ENCODE results near the gene FRS3.

Gene FRS3

DNA sequence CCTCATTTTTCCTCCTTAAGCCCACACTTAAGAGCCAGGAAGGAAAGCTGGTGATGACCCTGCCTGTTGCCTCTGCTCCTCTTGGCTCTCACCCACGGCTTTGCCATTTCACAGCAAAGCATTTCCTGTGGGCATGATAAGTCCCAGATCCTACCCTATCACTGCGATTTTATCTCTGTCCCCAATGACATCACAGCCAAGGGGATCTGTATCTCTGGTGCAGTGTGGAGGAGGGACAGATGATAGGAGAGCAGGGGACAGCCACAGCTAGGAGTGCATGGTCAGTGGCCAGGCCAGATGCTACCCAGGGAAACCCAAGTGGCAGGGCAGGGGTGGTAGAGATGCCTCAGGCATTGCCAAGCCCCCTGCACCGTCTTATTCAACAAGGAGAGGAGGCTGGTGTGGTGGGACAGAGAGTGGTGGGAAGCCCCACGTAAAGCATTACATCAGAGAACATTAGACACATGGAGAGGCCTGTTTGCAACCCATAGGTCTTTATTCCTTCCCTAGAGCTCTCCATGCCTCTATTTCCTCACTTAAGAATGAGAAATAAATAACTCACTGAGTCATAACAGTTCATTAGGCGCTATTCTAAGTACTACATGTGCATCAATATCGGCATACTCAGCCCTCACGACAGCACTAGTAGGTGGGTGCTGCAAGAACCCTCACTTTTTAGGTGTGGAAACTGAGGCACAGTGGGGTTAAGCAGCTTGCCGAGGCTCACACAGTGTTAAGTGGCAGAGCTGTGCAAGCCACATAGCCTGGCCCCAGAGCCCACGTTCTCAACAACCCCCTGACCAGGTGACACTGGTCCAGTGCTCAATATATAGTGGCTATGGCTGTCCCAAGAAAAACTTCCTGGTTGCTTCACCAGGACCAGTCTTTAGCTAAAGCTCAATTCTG lies 48.9 kb downstream of the FRS3 start:
- Histone ChIP-seq H3K9me3 (ENCODE audit: low read length) (no peaks in the 10 kb centered on the region), H3K36me3 (ENCODE audit: insufficient read depth, low read length) (no peaks in the 10 kb centered on the region), H3K27me3 (ENCODE audit: insufficient read depth, low read length) (peaks cover 51% of the 10 kb centered on the region), H3K4me3 (ENCODE audit: low read length) (no peak overlapping the region), H3K4me1 (ENCODE audit: insufficient read depth, low read length) (peaks cover 5% of the 10 kb centered on the region), H2AFZ (ENCODE audit: low read depth, low read length) (no peak overlapping the region)

GRCh38 chr6:41729624-41730023 lies 50.1 kb downstream of the FRS3 start:
- H3K4me3 ChIP-seq (ENCODE audit: low read length), result no peak overlapping the region
- H2AFZ ChIP-seq (ENCODE audit: low read depth, low read length), result no peak overlapping the region
- H3K4me1 ChIP-seq (ENCODE audit: insufficient read depth, low read length), result peaks cover 3% of the 10 kb centered on the region
- peaks cover 51% of the 10 kb centered on the region for H3K27me3 ChIP-seq (ENCODE audit: insufficient read depth, low read length)
- no peaks in the 10 kb centered on the region for H3K9me3 ChIP-seq (ENCODE audit: low read length)
- no peaks in the 10 kb centered on the region for H3K36me3 ChIP-seq (ENCODE audit: insufficient read depth, low read length)

- H3K9me3 ChIP-seq (ENCODE audit: low read length), result no peaks in the 10 kb centered on the region
- H3K36me3 ChIP-seq (ENCODE audit: insufficient read depth, low read length), result no peaks in the 10 kb centered on the region
- H3K4me3 ChIP-seq (ENCODE audit: low read length), result no peak overlapping the region
- H2AFZ ChIP-seq (ENCODE audit: low read depth, low read length), result no peak overlapping the region
- peaks cover 50% of the 10 kb centered on the region for H3K27me3 ChIP-seq (ENCODE audit: insufficient read depth, low read length)
- H3K4me1 ChIP-seq (ENCODE audit: insufficient read depth, low read length), result peaks cover 3% of the 10 kb centered on the region
Observed at GRCh38 chr6:41728954-41729353, 50.7 kb downstream of the FRS3 start.

DNA sequence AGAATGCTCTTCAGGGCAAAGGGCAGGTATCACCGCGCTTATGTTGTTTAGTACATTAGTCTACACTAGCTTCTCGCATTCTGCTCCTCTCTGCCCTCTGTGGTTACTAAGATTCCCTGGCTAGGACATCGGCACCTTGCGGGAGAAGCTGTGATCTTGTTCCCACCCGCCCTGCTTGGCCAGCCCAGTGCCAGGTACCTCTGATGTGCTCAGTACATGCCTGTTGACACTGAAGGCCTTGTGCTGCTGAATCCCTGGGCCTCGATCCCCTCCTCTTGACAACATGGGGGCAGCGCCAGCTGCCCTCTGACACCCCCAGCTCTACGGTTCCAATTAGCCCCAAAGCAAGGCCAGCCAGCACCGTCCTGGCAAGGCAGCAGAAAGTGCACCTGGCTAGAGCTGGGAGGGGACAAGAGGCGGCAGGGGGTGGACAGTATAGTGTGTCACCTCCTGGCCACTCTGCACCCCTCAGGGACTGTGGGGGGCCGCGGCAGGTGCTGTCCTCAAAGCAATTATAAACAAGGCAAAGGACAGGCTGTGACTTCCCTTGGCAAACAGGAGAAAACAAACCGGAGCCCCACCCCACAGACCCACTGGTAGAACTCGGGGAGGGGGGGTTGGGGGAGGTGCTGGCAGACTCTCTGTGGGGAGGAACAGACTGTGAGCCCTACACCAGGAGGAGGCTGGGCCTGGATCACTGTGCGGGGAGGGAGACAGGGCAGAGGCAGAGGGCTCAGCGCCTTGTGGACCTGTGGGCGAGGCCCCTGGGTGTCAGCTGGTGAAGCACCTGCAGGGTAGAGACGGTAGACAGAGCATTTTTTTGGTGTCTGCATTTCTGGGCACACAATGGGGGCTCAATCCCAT lies 51.4 kb downstream of the FRS3 start:
- H2AFZ ChIP-seq (ENCODE audit: low read depth, low read length), result no peak overlapping the region
- H3K9me3 ChIP-seq (ENCODE audit: low read length), result no peaks in the 10 kb centered on the region
- no peaks in the 10 kb centered on the region for H3K4me1 ChIP-seq (ENCODE audit: insufficient read depth, low read length)
- peaks cover 44% of the 10 kb centered on the region for H3K27me3 ChIP-seq (ENCODE audit: insufficient read depth, low read length)
- H3K36me3 ChIP-seq (ENCODE audit: insufficient read depth, low read length), result no peaks in the 10 kb centered on the region
- H3K4me3 ChIP-seq (ENCODE audit: low read length), result no peak overlapping the region

GRCh38 chr6:41727705-41728072 lies 52.0 kb downstream of the FRS3 start:
- no peak overlapping the region for H3K4me3 ChIP-seq (ENCODE audit: low read length)
- H2AFZ ChIP-seq (ENCODE audit: low read depth, low read length), result no peak overlapping the region
- no peaks in the 10 kb centered on the region for H3K36me3 ChIP-seq (ENCODE audit: insufficient read depth, low read length)
- H3K4me1 ChIP-seq (ENCODE audit: insufficient read depth, low read length), result no peaks in the 10 kb centered on the region
- H3K27me3 ChIP-seq (ENCODE audit: insufficient read depth, low read length), result peaks cover 39% of the 10 kb centered on the region
- H3K9me3 ChIP-seq (ENCODE audit: low read length), result no peaks in the 10 kb centered on the region

DNA sequence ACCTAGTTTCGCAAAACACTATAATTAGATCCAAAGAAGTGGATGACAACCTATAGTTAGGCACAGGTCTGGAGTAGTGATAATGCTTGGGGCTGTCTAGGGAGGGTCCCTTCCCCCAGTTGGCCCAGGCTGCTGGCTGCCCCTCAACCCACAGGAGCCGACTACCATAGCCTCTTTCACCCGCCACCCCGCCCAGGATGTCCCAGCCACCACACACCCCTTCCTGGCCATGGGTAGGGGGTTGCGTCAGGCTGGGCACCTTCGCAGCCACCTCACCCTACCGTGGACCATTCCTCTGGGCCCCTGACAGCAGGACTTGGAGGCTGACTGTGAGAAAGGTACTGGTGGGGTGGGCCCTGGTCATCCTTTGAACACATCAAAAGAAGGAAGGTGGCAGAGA lies 52.8 kb downstream of the FRS3 start:
- Histone ChIP-seq H3K36me3 (ENCODE audit: insufficient read depth, low read length) (no peaks in the 10 kb centered on the region), H3K27me3 (ENCODE audit: insufficient read depth, low read length) (peaks cover 35% of the 10 kb centered on the region), H3K4me1 (ENCODE audit: insufficient read depth, low read length) (no peaks in the 10 kb centered on the region), H2AFZ (ENCODE audit: low read depth, low read length) (no peak overlapping the region), H3K9me3 (ENCODE audit: low read length) (no peaks in the 10 kb centered on the region), H3K4me3 (ENCODE audit: low read length) (no peak overlapping the region)

DNA sequence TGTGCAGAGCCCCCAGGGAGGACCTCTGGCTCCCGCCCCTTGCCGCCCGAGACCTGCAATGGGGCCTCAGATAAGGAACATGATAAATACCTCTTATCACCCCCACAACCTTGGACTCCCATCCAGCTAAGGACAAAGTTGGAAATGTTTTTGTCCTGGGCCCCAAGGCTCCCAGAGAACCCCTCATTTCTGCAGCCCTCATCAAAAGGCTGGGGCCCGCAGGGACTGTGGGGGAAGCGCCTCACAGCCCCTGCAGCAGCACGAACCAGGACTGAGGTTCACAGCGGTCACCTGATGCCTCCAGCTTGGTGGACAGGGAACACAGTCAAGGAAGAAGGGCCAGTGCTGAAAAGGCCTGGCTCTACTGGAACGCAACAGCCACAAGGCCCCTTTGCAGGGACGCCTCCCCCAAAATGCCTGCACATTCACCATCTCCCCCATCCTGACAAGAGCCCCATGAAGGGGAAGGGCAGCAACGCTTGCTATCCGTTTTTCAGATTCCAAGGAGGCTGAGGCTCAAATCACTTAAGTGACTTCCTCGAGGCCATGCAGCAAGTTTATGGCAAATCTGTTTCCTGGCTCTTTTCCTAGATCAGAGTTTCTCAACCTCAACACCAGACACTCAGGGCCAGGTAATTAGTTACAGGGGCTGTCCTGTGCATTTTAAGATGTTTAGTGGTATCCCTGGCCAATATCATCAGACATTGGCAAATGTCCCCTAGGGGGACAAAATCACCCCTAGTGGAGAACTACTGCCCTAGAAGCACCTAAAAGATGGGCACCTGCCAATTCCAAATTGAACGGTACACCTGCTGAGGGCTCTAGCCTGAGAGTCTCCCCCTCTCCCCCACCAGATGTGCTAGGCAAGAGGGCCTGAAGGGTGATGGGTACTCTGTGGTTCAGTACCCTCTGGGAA lies 54.9 kb downstream of the FRS3 start:
- H3K4me3 ChIP-seq (ENCODE audit: low read length), result no peak overlapping the region
- H2AFZ ChIP-seq (ENCODE audit: low read depth, low read length), result no peak overlapping the region
- H3K9me3 ChIP-seq (ENCODE audit: low read length), result no peaks in the 10 kb centered on the region
- H3K4me1 ChIP-seq (ENCODE audit: insufficient read depth, low read length), result no peaks in the 10 kb centered on the region
- H3K36me3 ChIP-seq (ENCODE audit: insufficient read depth, low read length), result no peaks in the 10 kb centered on the region
- H3K27me3 ChIP-seq (ENCODE audit: insufficient read depth, low read length), result peaks cover 22% of the 10 kb centered on the region

DNA sequence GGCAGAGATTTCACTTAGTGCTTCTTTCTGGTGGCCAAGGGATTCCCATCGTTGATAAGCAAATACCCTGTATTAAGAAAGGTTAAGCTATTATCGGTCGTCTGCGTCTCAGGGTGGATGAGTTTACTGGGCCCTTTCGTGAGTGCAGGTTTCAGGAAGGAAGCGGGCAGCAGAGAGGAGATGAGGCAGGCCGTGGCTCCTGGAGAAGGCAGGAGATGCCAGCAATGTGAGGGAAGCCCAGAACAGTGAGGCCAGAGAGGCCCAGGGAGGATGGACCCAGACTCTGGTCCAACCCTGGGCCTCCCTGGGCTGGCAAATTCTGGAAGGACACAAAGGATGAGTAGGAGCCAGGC lies 55.5 kb downstream of the FRS3 start:
- Histone ChIP-seq H2AFZ (ENCODE audit: low read depth, low read length) (no peak overlapping the region), H3K4me1 (ENCODE audit: insufficient read depth, low read length) (no peaks in the 10 kb centered on the region), H3K36me3 (ENCODE audit: insufficient read depth, low read length) (no peaks in the 10 kb centered on the region), H3K9me3 (ENCODE audit: low read length) (no peaks in the 10 kb centered on the region), H3K27me3 (ENCODE audit: insufficient read depth, low read length) (peaks cover 15% of the 10 kb centered on the region), H3K4me3 (ENCODE audit: low read length) (no peak overlapping the region)

GRCh38 chr6:41723530-41724227 lies 56.0 kb downstream of the FRS3 start:
- H3K4me1 ChIP-seq (ENCODE audit: insufficient read depth, low read length), result no peaks in the 10 kb centered on the region
- no peak overlapping the region for H2AFZ ChIP-seq (ENCODE audit: low read depth, low read length)
- peaks cover 13% of the 10 kb centered on the region for H3K27me3 ChIP-seq (ENCODE audit: insufficient read depth, low read length)
- no peaks in the 10 kb centered on the region for H3K9me3 ChIP-seq (ENCODE audit: low read length)
- H3K36me3 ChIP-seq (ENCODE audit: insufficient read depth, low read length), result no peaks in the 10 kb centered on the region
- H3K4me3 ChIP-seq (ENCODE audit: low read length), result no peak overlapping the region

- Histone ChIP-seq H3K9me3 (ENCODE audit: low read length) (no peaks in the 10 kb centered on the region), H3K4me1 (ENCODE audit: insufficient read depth, low read length) (no peaks in the 10 kb centered on the region), H2AFZ (ENCODE audit: low read depth, low read length) (no peak overlapping the region), H3K4me3 (ENCODE audit: low read length) (no peak overlapping the region), H3K36me3 (ENCODE audit: insufficient read depth, low read length) (no peaks in the 10 kb centered on the region), H3K27me3 (ENCODE audit: insufficient read depth, low read length) (peaks cover 9% of the 10 kb centered on the region)
Observed at GRCh38 chr6:41722969-41723529, 56.7 kb downstream of the FRS3 start.

- Histone ChIP-seq H3K4me1 (ENCODE audit: insufficient read depth, low read length) (no peaks in the 10 kb centered on the region), H3K27me3 (ENCODE audit: insufficient read depth, low read length) (no peaks in the 10 kb centered on the region), H3K9me3 (ENCODE audit: low read length) (no peaks in the 10 kb centered on the region), H3K4me3 (ENCODE audit: low read length) (no peak overlapping the region), H3K36me3 (ENCODE audit: insufficient read depth, low read length) (no peaks in the 10 kb centered on the region), H2AFZ (ENCODE audit: low read depth, low read length) (no peak overlapping the region)
Observed at GRCh38 chr6:41721414-41721813, 58.3 kb downstream of the FRS3 start.

DNA sequence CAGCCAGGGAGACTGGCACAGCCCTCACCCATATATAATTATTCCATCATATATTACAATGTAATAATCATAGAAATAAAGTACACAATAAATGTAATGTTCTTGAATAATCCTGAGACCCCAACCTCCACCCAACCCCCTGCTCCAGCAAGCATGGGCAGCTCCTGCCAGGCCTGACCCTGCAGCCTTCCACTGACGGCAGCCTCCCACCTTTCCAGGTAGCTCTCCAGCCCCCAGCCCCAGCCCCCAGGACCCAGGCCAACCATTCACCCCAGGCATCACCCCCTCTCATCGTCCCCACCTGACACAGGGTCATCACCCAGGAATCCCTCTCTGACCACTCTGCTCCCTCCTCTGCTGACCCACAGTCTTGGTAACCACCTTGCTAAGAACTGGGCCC lies 58.9 kb downstream of the FRS3 start:
- H2AFZ ChIP-seq (ENCODE audit: low read depth, low read length), result no peak overlapping the region
- H3K4me3 ChIP-seq (ENCODE audit: low read length), result no peak overlapping the region
- no peaks in the 10 kb centered on the region for H3K9me3 ChIP-seq (ENCODE audit: low read length)
- H3K36me3 ChIP-seq (ENCODE audit: insufficient read depth, low read length), result no peaks in the 10 kb centered on the region
- H3K4me1 ChIP-seq (ENCODE audit: insufficient read depth, low read length), result no peaks in the 10 kb centered on the region
- H3K27me3 ChIP-seq (ENCODE audit: insufficient read depth, low read length), result no peaks in the 10 kb centered on the region

All from neuron (in vitro differentiated cells).